CD1c-positive myeloid dendritic cell (primary cell): ENCODE data around the gene PTPN13.
A peak's percentile ranks its signal among the peaks of the same experiment; 100 is the strongest.

Source experiments
- DNase-seq: peaks from one replicate; pipeline ENCODE4 v3.0.0-alpha.2; 2016; ENCODE audit errors: extremely low spot score

PTPN13 gene

GRCh38 chr4:86593688-86594558, at the start of gene PTPN13:
TSS of gene PTPN13 (plus strand) at chr4:86594315. CDS start at chr4:86635257, 40,942 bp downstream.
- DNase-seq, result peak; percentile 73

- no peak for DNase-seq
Observed at GRCh38 chr4:86547140-86547539, 47.0 kb upstream of the PTPN13 start.

DNA sequence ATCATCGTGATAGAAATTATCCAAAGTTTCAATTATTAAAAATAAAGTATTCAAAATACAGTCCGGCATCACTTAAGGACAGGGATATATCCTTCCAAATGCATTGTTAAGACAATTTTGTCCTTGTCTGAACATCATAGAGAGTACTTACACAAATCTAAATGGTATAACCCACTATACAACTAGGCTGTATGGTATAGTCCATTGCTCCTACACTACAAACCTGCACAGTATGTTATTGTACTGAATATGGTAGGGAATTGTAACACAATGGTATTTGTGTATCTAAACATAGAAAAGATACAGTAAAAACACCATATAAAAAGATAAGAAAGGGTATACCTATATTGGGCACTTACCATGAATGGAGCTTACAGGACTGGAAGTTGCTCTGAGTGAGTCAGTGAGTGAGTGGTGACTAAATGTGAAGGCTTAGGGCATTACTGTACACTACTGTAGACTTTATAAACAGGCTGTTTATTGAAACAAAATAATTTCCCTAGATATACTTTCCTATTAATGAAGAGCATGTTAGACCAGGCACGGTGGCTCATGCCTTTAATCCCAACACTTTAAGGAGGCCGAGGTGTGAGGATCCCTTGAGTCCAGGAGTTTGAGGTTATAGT, 44.8 kb upstream of the PTPN13 start:
- DNase-seq, result no peak

DNA sequence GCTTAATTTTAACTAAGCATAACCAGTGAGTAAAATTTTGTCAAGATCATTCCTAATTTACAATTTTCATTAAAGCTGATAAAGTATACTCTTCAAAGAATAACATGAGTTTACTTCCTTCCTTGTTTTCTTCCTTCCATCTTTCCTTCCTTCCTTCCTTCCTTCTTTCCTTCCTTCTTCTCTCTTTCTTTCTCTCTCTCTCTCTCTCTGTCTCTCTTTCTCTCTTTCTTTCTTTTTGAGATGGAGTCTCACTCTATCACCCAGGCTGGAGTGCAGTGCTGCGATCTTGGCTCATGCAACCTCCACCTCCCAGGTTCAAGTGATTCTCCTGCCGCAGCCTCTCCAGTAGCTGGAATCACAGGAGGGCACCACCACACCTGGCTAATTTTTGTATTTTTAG, 42.7 kb upstream of the PTPN13 start:
- no peak for DNase-seq

- DNase-seq, result peak; percentile 14
Observed at GRCh38 chr4:86554646-86555045, 39.5 kb upstream of the PTPN13 start.

DNA sequence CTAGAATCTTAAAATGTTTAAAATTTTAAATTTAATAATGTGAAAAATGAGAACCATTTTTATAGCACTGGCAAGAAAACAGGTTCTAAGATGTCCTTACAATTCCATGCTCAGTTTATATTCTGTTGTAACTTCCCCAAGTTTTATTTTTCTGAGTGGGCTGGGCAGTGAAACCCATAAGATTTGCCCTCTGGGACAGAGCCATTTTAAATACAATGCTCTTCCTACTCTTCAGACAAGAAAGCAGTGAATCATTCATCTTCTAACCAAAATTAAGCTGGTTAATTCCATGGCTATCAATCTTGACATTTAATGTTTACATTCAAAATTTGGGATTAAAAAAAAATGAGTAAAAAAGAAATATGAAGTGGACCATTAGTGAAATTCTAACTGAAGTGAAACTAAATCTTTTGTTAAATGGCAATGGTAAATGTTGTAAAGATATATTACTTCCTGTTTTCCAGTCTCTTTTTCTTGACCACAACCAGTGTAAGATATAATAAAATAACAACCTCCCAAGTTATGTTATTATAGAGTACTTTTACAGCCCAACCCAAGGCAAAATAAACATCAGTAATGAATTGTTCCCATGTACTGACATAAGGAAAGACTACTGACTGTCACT, 37.2 kb upstream of the PTPN13 start:
- DNase-seq, result peak; percentile 60

DNA sequence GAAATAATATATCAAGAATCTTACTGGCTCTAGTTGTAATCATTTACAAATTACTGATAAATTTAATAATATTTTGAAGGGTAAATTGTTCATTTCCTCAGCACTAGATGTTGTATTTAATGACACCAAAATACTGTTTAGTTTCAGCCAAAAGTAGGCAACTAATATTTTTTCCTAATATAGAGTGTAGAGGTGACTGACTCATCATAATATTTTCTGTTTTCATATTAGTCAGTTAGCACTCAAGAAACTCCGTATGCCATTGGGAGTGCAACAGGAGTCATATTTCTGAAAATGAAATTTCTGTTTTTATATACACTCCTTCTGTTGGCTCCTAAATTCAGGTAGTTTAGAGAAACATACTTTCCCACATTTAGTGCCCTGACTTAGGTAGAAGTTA, 36.6 kb upstream of the PTPN13 start:
- DNase-seq, result no peak

DNA sequence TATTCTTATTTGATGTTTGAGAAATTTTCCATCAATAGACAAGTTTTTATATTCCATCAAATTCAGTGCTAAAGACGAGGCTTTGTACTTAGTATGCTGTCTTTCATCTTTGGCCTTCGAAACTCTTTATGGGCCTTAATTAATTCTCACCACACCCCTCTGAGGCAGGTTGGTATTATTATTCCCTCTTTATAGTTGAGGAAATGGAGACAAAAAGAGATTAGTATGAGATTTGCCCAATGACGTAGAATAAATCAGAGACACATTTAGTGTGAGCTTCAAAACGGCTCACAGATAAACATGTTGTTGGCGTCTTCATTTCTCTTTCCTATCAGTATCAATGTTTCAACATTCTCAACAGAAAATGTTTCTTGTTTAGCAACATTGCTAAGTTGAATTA, 35.9 kb upstream of the PTPN13 start:
- DNase-seq, result no peak

DNA sequence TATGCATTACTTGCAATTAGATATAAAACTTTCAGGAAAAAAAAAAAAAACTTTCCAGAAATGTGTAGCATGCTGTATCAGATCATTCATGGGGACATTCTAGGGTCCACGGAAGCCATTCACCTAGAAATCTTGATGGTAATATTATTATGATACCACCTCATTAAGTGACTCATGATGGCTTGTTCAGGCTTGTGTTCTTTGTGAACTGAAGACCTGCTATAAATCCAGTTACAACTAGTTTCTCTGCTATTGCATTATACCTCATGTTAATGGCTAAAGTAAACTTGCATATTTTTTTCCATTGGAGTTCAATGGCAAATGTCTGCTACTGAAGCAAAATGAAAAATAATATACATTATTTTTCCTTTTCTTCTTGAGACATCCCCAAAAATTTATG, 35.3 kb upstream of the PTPN13 start:
- DNase-seq, result no peak

- DNase-seq, result no peak
Observed at GRCh38 chr4:86560447-86560846, 33.7 kb upstream of the PTPN13 start.

GRCh38 chr4:86561256-86561655, 32.9 kb upstream of the PTPN13 start:
- DNase-seq, result peak; percentile 11

- no peak for DNase-seq
Observed at GRCh38 chr4:86563416-86563815, 30.7 kb upstream of the PTPN13 start.

DNA sequence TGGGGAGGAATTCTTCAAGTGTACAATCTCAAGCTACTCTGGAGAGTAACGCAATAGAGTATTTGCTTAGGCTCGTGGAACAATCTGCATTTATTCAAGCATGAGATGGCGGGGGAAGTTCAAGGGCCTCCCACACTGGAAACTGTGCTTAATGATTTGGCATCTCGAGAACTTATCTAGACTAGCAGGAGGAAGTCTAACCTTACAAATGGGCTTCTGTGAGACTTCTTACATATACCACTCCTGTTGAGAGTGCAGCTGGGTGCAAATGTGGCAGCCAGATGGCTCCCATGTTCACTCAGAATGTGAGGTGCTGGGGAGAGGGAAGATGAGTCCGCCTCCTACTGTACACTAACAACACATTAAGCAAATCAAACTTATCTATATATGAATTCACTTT, 29.3 kb upstream of the PTPN13 start:
- DNase-seq, result no peak

GRCh38 chr4:86565651-86566050, 28.5 kb upstream of the PTPN13 start:
- peak; percentile 13 for DNase-seq

GRCh38 chr4:86569103-86569870, 24.8 kb upstream of the PTPN13 start:
- no peak for DNase-seq

DNA sequence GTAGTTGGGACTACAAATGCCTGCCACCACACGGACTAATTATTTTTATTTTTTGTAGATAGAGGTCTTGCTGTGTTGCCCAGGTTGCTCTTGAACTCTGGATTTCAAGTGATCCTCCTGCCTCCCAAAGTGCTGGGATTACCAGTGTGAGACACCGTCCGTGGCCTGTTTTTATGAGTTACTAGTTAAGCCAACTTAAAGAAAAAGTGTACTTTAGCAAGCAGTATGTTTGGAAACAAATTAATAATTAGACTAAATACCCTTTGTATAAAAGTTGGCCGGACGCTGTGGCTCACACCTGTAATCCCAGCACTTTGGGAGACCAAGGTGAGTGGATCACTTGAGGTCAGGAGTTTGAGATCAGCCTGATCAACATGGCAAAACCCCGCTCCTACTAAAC, 14.2 kb upstream of the PTPN13 start:
- DNase-seq, result no peak

GRCh38 chr4:86582410-86582809, 11.7 kb upstream of the PTPN13 start:
- DNase-seq, result no peak

DNA sequence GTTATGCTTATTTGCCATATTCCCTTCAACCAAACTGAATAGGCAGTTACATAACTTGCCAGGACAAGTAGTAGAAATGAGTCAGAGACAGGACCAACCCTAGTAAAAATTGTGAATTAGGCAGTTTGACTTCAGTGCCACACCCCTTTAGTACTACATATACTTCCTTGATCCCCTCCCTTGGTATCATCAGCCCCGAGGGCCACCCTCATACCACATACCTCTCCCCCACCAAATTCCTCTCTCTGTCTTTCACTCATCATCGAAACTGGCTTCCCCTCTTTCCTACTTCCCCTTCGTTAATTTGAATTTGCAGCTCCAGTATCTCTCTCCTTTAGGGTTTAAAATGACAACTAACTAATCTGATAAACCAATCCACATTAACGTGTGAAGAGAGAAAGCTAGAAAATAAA, 7.9 kb upstream of the PTPN13 start:
- DNase-seq, result peak; percentile 41

- peak; percentile 37 for DNase-seq
Observed at GRCh38 chr4:86586626-86587380, 7.3 kb upstream of the PTPN13 start.

DNA sequence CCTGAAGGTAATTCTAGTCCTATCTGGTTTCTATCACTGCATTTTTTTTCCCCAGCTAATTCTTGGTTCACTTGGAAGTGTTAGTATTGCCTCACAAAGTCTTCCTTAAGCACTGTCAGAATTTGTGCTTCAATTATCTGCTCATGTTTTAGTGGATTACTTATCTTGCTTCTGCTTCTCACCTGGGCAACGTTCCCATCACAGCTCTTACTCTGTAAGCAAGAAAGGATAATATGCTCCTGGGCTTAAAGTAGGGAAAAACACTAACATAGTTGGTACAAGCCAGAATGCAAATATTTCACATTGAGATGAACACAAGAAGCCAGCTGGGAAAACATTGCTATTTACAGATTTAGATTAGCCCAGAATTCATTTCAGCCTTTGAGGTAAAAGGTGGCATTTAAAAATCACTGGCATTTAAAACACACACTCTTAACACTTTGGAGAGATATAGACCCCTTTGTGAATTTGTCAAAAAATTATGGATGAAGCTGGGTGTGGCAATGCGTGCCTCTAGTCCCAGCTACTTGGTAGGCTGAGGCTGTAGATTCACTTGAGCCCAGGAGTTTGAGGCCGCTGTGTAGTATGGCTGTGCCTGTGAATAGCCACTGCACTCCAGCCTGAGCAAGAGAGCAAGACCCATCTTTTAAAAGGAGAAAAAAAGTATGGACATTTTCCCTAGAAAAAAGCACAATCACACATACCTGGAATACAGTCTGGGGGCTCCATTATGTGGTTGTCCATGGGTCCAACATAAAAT, 6.6 kb upstream of the PTPN13 start:
- no peak for DNase-seq
